ENCODE results near the gene TALDO1. TPM values are rescaled to one million over a fixed set of nuclear protein-coding genes. Genes with fewer than 3 reads are reported as not detected.

TALDO1 gene
- total and polyA plus RNA-seq, 2 of the 8 experiments (the other 6 are each of a cell fraction or from before 2014, with no cell fraction given) = 265 to 308 TPM

DNA sequence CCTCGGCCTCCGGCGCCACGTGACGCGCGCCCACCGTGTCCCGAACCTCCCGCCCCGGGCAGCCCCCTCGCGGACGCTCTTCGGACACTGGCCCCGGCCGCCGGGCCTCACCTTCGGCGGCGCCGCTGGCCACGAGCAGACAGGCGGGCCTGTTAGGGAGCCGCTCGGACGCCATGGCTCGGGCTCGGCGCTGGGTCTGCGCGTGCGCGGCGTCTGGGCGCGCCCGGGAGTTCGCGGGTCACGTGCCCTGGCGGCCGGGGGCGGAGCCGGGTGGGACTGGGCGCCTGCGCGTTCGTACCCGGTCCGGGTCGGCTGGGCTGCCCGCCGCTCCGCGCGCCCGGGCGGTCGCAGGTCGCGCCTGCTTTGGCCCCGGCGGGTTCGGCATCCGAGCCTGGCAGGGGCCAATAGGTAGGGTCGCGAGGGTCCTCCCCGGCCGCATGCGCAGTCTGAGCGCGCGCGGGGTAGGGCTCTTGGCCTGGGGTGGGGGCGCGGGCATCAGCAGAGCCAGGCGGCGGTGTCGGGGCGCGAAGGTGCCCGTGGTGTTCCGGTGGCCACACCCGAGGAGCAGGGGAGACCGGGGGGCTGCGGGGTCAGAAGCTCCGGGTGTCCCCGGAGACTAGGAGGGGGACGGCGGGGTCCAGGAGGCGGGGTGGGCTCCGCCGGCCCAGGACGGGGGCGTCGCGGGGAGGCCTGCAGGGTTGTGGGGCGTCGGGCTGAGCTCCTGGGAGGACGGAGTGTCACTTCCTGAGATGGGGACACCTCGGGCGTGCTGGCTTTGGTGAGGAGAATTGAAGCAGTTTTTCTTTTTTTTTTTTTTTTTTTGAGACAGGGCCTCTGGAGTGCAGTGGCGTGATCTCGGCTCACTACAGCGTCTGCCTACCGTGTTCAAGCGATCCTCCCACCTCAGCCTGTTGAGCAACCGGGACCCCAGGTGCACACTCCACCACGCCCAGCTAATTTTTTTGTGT is 30.3 kb downstream of the TALDO1 start, which contains the start of gene GATD1 (continued):
- peak; percentile 60 for TF ChIP-seq NRF1 (IDR thresholded peaks at IDR 0.05; ENCODE audit: low read depth, low read length)
- no peak for TF ChIP-seq CHD1 (IDR thresholded peaks at IDR 0.05; ENCODE audit: low read depth, low read length)
- peak; percentile 60 for TF ChIP-seq KDM4A (IDR thresholded peaks at IDR 0.05; ENCODE audit: low read depth, low read length, severe bottlenecking)
- no peak for TF ChIP-seq BCL11A (IDR thresholded peaks at IDR 0.05; ENCODE audit: low read depth in 2 of 2, low read length in 2 of 2)
- no peak for TF ChIP-seq SP1 (IDR thresholded peaks at IDR 0.05; ENCODE audit: low read depth, low read length)
- no peak for TF ChIP-seq RAD21 (IDR thresholded peaks at IDR 0.05 in 1 of 2, conservative IDR thresholded peaks at IDR 0.05 in 1 of 2; ENCODE audit: low read depth in 2 of 2, low read length in 2 of 2)
- peak; percentile 81 for TF ChIP-seq TAF1 (IDR thresholded peaks at IDR 0.05; ENCODE audit: low read depth, low read length)
- TF ChIP-seq, protein P1, sequence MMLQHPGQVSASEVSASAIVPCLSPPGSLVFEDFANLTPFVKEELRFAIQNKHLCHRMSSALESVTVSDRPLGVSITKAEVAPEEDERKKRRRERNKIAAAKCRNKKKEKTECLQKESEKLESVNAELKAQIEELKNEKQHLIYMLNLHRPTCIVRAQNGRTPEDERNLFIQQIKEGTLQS (IDR thresholded peaks at IDR 0.05; ENCODE audit: insufficient read depth, low read depth, low read length) = peak; percentile 74; the same call in 1 of the 2 replicates
- no peak for TF ChIP-seq SP2 (IDR thresholded peaks at IDR 0.05; ENCODE audit: low read length)
- no peak for TF ChIP-seq SAP30 (IDR thresholded peaks at IDR 0.05; ENCODE audit: insufficient read depth, insufficient replicate concordance, low read length)
- TF ChIP-seq CEBPB (IDR thresholded peaks at IDR 0.05; ENCODE audit: low read depth, low read length) = no peak
- TF ChIP-seq JUN (IDR thresholded peaks at IDR 0.05; ENCODE audit: low read depth, low read length) = no peak
- no peak for TF ChIP-seq RXRA (IDR thresholded peaks at IDR 0.05; ENCODE audit: insufficient read depth, low read depth, low read length)
- TF ChIP-seq CHD2 (IDR thresholded peaks at IDR 0.05; ENCODE audit: low read length) = no peak
- TF ChIP-seq TEAD4 (IDR thresholded peaks at IDR 0.05; ENCODE audit: low read depth, low read length) = no peak
- no peak for TF ChIP-seq SIRT6 (IDR thresholded peaks at IDR 0.05; ENCODE audit: low read length)
- no peak for TF ChIP-seq GTF2F1 (IDR thresholded peaks at IDR 0.05; ENCODE audit: borderline replicate concordance, low read depth, low read length)
- peak in 1 of 2 experiments; percentile 73; a peak in 2 of 4 replicates for TF ChIP-seq SIN3A (conservative IDR thresholded peaks at IDR 0.05 in 1 of 2, IDR thresholded peaks at IDR 0.05 in 1 of 2; ENCODE audit: low read depth in 1 of 2, low read length in 2 of 2)
- TF ChIP-seq CBX5 (IDR thresholded peaks at IDR 0.05; ENCODE audit: low read depth, low read length) = no peak
- TF ChIP-seq SUZ12 (IDR thresholded peaks at IDR 0.05; ENCODE audit: low read length) = no peak
- no peak for TF ChIP-seq RFX5 (IDR thresholded peaks at IDR 0.05; ENCODE audit: borderline replicate concordance, low read depth, low read length)

All from H1 (cell line).